KBM-7 (cell line): ENCODE measurements around the gene MAN2A2.

Source experiments
- DNase-seq: peaks from one replicate; pipeline ENCODE4 v3.0.0-alpha.2; 2015
- in situ Hi-C: fragments of 300-500 bp; cut with MboI; formaldehyde crosslinking; loops from 2 replicates; pipeline ENCODE4 v1.14.3; 2020; ENCODE audit warnings: low sequenced_read_pairs, low pct_unique_long_range_greater_than_20kb, mixed read lengths

Gene MAN2A2

GRCh38 chr15:90881978-90882721 lies 21.0 kb upstream of the MAN2A2 start:
- in situ Hi-C loops, result loop anchor here (25.0 kb wide), 1 partner anchor 245 kb away; no protein-coding TSS in a partner anchor
- DNase-seq, result no peak

GRCh38 chr15:90882781-90883525 lies 20.1 kb upstream of the MAN2A2 start:
- no peak for DNase-seq
- in situ Hi-C loops, result loop anchor here (25.0 kb wide), 1 partner anchor 246 kb away; no protein-coding TSS in a partner anchor

GRCh38 chr15:90883526-90883975 lies 19.6 kb upstream of the MAN2A2 start:
- DNase-seq, result no peak
- in situ Hi-C loops, result loop anchor here (25.0 kb wide), 1 partner anchor 246 kb away; no protein-coding TSS in a partner anchor

- in situ Hi-C loops, result loop anchor here (25.0 kb wide), 1 partner anchor 247 kb away; no protein-coding TSS in a partner anchor
- peak; percentile 75 for DNase-seq
These were observed 19.0 kb upstream of the MAN2A2 start, which contains the start of gene FES for GRCh38 chr15:90883976-90884718. Gene FES, plus strand, starts transcription at chr15:90884504. Its CDS starts 542 bp downstream, at chr15:90885046.

GRCh38 chr15:90884719-90885431 lies 18.2 kb upstream of the MAN2A2 start:
- DNase-seq, result peak; percentile 29
- in situ Hi-C loops, result loop anchor here (25.0 kb wide), 1 partner anchor 248 kb away; no protein-coding TSS in a partner anchor

- in situ Hi-C loops, result loop anchor here (25.0 kb wide), 1 partner anchor 248 kb away; no protein-coding TSS in a partner anchor
- peak; percentile 86 for DNase-seq
These were observed 17.4 kb upstream of the MAN2A2 start for GRCh38 chr15:90885432-90886290.

- no peak for DNase-seq
- in situ Hi-C loops, result loop anchor here (25.0 kb wide), 1 partner anchor 249 kb away; no protein-coding TSS in a partner anchor
These were observed 16.8 kb upstream of the MAN2A2 start for GRCh38 chr15:90886291-90886614.

GRCh38 chr15:90887037-90887481 lies 16.0 kb upstream of the MAN2A2 start:
- in situ Hi-C loops, result loop anchor here (25.0 kb wide), 1 partner anchor 250 kb away; no protein-coding TSS in a partner anchor
- DNase-seq, result no peak

- DNase-seq, result no peak
These were observed 13.8 kb upstream of the MAN2A2 start for GRCh38 chr15:90889313-90889730.

GRCh38 chr15:90889736-90890456 lies 13.2 kb upstream of the MAN2A2 start:
- DNase-seq, result no peak
- in situ Hi-C loops, result loop anchor here (25.0 kb wide), 1 partner anchor 253 kb away; no protein-coding TSS in a partner anchor

More at GRCh38 chr15:90889313-90889730, 13.8 kb upstream of the MAN2A2 start:
- in situ Hi-C loops, result loop anchor here (25.0 kb wide), 1 partner anchor 252 kb away; no protein-coding TSS in a partner anchor

- DNase-seq, result no peak
- in situ Hi-C loops, result loop anchor here (25.0 kb wide), 1 partner anchor 254 kb away; no protein-coding TSS in a partner anchor
These were observed 12.3 kb upstream of the MAN2A2 start for GRCh38 chr15:90890839-90891238.

GRCh38 chr15:90891346-90891949 lies 11.7 kb upstream of the MAN2A2 start:
- in situ Hi-C loops, result loop anchor here (25.0 kb wide), 1 partner anchor 254 kb away; no protein-coding TSS in a partner anchor
- no peak for DNase-seq

- in situ Hi-C loops, result loop anchor here (25.0 kb wide), 1 partner anchor 255 kb away; no protein-coding TSS in a partner anchor
These were observed 11.1 kb upstream of the MAN2A2 start for GRCh38 chr15:90892023-90892422.

GRCh38 chr15:90892498-90893174 lies 10.5 kb upstream of the MAN2A2 start:
- in situ Hi-C loops, result loop anchor here (25.0 kb wide), 1 partner anchor 255 kb away; no protein-coding TSS in a partner anchor

More at GRCh38 chr15:90892023-90892422, 11.1 kb upstream of the MAN2A2 start:
- DNase-seq, result no peak

More at GRCh38 chr15:90892498-90893174, 10.5 kb upstream of the MAN2A2 start:
- no peak for DNase-seq
